Cardiac muscle cell (in vitro differentiated cells and primary cell): ENCODE data around the gene GET3. TPM values are rescaled to one million over a fixed set of nuclear protein-coding genes. Genes with fewer than 3 reads are reported as not detected.

Experiments used
- DNase-seq, 2 donors: peaks; one replicate each; pipeline versions ENCODE4 v3.0.0 to v3.0.0-alpha.2; 2010 to 2017; ENCODE audit warnings: low read depth in 1 of 2, low spot score in 1 of 2
- H3K27ac ChIP-seq: fragments of 200-600 bp; sonication (generic); 2 replicates; pipeline ENCODE4 v1.5.1; 2016
- H3K27me3 ChIP-seq: fragments of 200-600 bp; sonication (generic); 2 replicates; pipeline ENCODE4 v1.6.0; 2016; ENCODE audit warnings: control low read depth
- H3K36me3 ChIP-seq: fragments of 200-600 bp; sonication (generic); 2 replicates; pipeline ENCODE4 v1.5.1; 2016; ENCODE audit warnings: control low read depth
- H3K4me1 ChIP-seq: fragments of 200-600 bp; sonication (generic); 2 replicates; pipeline ENCODE4 v1.8.1; 2017; ENCODE audit warnings: low read depth, mild to moderate bottlenecking, mixed run types
- H3K4me3 ChIP-seq: fragments of 200-600 bp; sonication (generic); 2 replicates; pipeline ENCODE4 v1.5.1; 2016; ENCODE audit warnings: mild to moderate bottlenecking
- H3K9me3 ChIP-seq: fragments of 200-600 bp; sonication (generic); 2 replicates; pipeline ENCODE4 v1.5.1; 2017; ENCODE audit warnings: low read depth, mild to moderate bottlenecking, control low read depth
- CTCF ChIP-seq: IDR thresholded peaks from 2 replicates; pipeline ENCODE4 v1.5.1; 2012; ENCODE audit warnings: low read depth, mild to moderate bottlenecking, low read length
- polyA plus RNA-seq: library from polyadenylated mRNA; unstranded; fragments of >200 nt; fragmentation: Nextera tagmentation; extraction: Ambion mirVana; gene quantifications from 2 replicates; pipeline ENCODE4 v1.2.1, GENCODE V29; 2016
- total RNA-seq: library from RNA; depleted of rRNA; stranded (reverse); fragments of >200 nt; gene quantifications from 2 replicates; pipeline ENCODE4 v1.2.3, GENCODE V29; 2016

The GET3 gene
- total and polyA plus RNA-seq, 2 experiments from 2014 or later = 44.8 to 103 TPM

GRCh38 chr19:12757544-12758274 lies 20.4 kb downstream of the GET3 start:
- H3K36me3 ChIP-seq = no peaks in the 10 kb centered on the region
- no peak overlapping the region for H3K27ac ChIP-seq

GRCh38 chr19:12759686-12760085 lies 22.4 kb downstream of the GET3 start:
- no peaks in the 10 kb centered on the region for H3K9me3 ChIP-seq
- H3K4me3 ChIP-seq = no peak overlapping the region
- peaks cover 4% of the 10 kb centered on the region for H3K4me1 ChIP-seq
- TF ChIP-seq CTCF = no peak
- H3K27me3 ChIP-seq = peaks cover 2% of the 10 kb centered on the region
- no peaks in the 10 kb centered on the region for H3K36me3 ChIP-seq
- H3K27ac ChIP-seq = no peak overlapping the region
- DNase-seq = no peak

More at GRCh38 chr19:12757544-12758274, 20.4 kb downstream of the GET3 start:
- Histone ChIP-seq H3K9me3 (no peaks in the 10 kb centered on the region), H3K4me3 (peak overlapping the region; percentile 16), H3K4me1 (peaks cover 4% of the 10 kb centered on the region), H3K27me3 (peaks cover 18% of the 10 kb centered on the region)
- DNase-seq = peak; percentile 76 to 86
- TF ChIP-seq CTCF = peak; percentile 97

GRCh38 chr19:12763100-12763499 lies 25.8 kb downstream of the GET3 start:
- H3K27ac ChIP-seq = no peak overlapping the region
- no peaks in the 10 kb centered on the region for H3K9me3 ChIP-seq
- H3K4me1 ChIP-seq = no peaks in the 10 kb centered on the region
- no peak for DNase-seq
- no peaks in the 10 kb centered on the region for H3K36me3 ChIP-seq
- H3K4me3 ChIP-seq = no peak overlapping the region
- TF ChIP-seq CTCF = no peak
- no peaks in the 10 kb centered on the region for H3K27me3 ChIP-seq

GRCh38 chr19:12764698-12765097 lies 27.4 kb downstream of the GET3 start:
- H3K4me1 ChIP-seq = no peaks in the 10 kb centered on the region
- H3K4me3 ChIP-seq = no peak overlapping the region
- H3K9me3 ChIP-seq = no peaks in the 10 kb centered on the region
- no peaks in the 10 kb centered on the region for H3K36me3 ChIP-seq
- TF ChIP-seq CTCF = no peak
- H3K27ac ChIP-seq = no peak overlapping the region
- H3K27me3 ChIP-seq = no peaks in the 10 kb centered on the region
- DNase-seq = no peak

- Histone ChIP-seq H3K27ac (no peak overlapping the region), H3K36me3 (no peaks in the 10 kb centered on the region), H3K4me3 (peak overlapping the region; percentile 34), H3K4me1 (no peaks in the 10 kb centered on the region), H3K27me3 (no peaks in the 10 kb centered on the region), H3K9me3 (no peaks in the 10 kb centered on the region)
- no peak for TF ChIP-seq CTCF
- peak in 1 of 2 donors; percentile 88 for DNase-seq
These were observed 28.8 kb downstream of the GET3 start for GRCh38 chr19:12766051-12766521.
